WTC11 (cell line): Measurements from ENCODE around the gene RYR3.

Experiments
- GABPB1 ChIP-seq: sonication (generic); formaldehyde crosslinking; IDR thresholded peaks from 2 replicates; pipeline ENCODE4 v1.8.1; 2023; ENCODE audit warnings: mild to moderate bottlenecking, missing genetic modification reagents
- JAZF1 ChIP-seq: fragments of 250-450 bp; sonication (Bioruptor Pico); IDR thresholded peaks from 2 replicates; pipeline ENCODE4 v1.9.0; 2021; ENCODE audit warnings: moderate library complexity, mild to moderate bottlenecking, inconsistent platforms
- JUN ChIP-seq: sonication (generic); formaldehyde crosslinking; IDR thresholded peaks from 2 replicates; pipeline ENCODE4 v1.8.0; 2023; ENCODE audit warnings: mild to moderate bottlenecking, missing genetic modification reagents
- TF ChIP-seq, protein P1 (sequence below): sonication (generic); formaldehyde crosslinking; IDR thresholded peaks from 2 replicates; pipeline ENCODE4 v1.8.0; 2022; ENCODE audit warnings: mild to moderate bottlenecking, missing genetic modification reagents
- TF ChIP-seq, protein P2 (sequence below): fragments of 200-600 bp; IDR thresholded peaks from 2 replicates; pipeline ENCODE4 v1.8.0; 2022; ENCODE audit warnings: antibody characterized with exemption
- TF ChIP-seq, protein P3 (sequence below): sonication (generic); formaldehyde crosslinking; IDR thresholded peaks from 2 replicates; pipeline ENCODE4 v1.8.0; 2022; ENCODE audit warnings: mild to moderate bottlenecking, missing genetic modification reagents
- TF ChIP-seq, protein P4 (sequence below): sonication (generic); formaldehyde crosslinking; IDR thresholded peaks from 2 replicates; pipeline ENCODE4 v1.8.0; 2022; ENCODE audit warnings: mild to moderate bottlenecking, missing genetic modification reagents

DNA sequence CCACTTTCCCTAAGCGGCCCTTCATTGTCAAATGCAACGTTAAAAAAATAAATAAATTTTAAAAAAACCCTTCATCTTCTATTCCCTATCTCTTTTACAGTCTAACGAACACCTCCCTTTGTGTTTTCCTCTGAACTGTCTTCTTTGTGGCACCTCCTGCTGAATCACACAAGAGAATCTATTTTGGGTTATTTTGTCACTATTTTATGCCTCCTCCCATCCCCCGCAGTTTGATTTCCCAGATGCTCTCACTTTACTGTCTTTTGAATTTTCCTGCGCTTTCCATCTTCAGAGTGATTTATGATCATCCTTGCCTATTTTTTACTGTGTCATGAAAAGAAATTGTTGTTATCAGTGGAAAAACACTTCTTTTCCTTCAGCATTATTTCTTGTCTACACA is 32.5 kb downstream of the RYR3 start:
- TF ChIP-seq JAZF1 (CRISPR knock-in tag) (no peak), JUN (CRISPR knock-in tag) (no peak), GABPB1 (CRISPR knock-in tag) (no peak)
- TF ChIP-seq, protein P1, sequence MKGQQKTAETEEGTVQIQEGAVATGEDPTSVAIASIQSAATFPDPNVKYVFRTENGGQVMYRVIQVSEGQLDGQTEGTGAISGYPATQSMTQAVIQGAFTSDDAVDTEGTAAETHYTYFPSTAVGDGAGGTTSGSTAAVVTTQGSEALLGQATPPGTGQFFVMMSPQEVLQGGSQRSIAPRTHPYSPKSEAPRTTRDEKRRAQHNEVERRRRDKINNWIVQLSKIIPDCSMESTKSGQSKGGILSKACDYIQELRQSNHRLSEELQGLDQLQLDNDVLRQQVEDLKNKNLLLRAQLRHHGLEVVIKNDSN (CRISPR knock-in tag), result no peak
- TF ChIP-seq, protein P2, sequence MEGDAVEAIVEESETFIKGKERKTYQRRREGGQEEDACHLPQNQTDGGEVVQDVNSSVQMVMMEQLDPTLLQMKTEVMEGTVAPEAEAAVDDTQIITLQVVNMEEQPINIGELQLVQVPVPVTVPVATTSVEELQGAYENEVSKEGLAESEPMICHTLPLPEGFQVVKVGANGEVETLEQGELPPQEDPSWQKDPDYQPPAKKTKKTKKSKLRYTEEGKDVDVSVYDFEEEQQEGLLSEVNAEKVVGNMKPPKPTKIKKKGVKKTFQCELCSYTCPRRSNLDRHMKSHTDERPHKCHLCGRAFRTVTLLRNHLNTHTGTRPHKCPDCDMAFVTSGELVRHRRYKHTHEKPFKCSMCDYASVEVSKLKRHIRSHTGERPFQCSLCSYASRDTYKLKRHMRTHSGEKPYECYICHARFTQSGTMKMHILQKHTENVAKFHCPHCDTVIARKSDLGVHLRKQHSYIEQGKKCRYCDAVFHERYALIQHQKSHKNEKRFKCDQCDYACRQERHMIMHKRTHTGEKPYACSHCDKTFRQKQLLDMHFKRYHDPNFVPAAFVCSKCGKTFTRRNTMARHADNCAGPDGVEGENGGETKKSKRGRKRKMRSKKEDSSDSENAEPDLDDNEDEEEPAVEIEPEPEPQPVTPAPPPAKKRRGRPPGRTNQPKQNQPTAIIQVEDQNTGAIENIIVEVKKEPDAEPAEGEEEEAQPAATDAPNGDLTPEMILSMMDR, result no peak
- TF ChIP-seq, protein P3, sequence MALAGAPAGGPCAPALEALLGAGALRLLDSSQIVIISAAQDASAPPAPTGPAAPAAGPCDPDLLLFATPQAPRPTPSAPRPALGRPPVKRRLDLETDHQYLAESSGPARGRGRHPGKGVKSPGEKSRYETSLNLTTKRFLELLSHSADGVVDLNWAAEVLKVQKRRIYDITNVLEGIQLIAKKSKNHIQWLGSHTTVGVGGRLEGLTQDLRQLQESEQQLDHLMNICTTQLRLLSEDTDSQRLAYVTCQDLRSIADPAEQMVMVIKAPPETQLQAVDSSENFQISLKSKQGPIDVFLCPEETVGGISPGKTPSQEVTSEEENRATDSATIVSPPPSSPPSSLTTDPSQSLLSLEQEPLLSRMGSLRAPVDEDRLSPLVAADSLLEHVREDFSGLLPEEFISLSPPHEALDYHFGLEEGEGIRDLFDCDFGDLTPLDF (CRISPR knock-in tag), result no peak
- TF ChIP-seq, protein P4, sequence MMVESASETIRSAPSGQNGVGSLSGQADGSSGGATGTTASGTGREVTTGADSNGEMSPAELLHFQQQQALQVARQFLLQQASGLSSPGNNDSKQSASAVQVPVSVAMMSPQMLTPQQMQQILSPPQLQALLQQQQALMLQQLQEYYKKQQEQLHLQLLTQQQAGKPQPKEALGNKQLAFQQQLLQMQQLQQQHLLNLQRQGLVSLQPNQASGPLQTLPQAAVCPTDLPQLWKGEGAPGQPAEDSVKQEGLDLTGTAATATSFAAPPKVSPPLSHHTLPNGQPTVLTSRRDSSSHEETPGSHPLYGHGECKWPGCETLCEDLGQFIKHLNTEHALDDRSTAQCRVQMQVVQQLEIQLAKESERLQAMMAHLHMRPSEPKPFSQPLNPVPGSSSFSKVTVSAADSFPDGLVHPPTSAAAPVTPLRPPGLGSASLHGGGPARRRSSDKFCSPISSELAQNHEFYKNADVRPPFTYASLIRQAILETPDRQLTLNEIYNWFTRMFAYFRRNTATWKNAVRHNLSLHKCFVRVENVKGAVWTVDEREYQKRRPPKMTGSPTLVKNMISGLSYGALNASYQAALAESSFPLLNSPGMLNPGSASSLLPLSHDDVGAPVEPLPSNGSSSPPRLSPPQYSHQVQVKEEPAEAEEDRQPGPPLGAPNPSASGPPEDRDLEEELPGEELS (CRISPR knock-in tag), result no peak
